Left ventricle myocardium inferior (tissue), 1 donor: ENCODE results near the gene CAPZA1. TPM values are rescaled to one million over a fixed set of nuclear protein-coding genes. Genes with fewer than 3 reads are reported as not detected.
"Not testable (repeated sequence)": the region's sequence is repeated elsewhere in the genome, so short reads cannot be mapped to it uniquely, and the experiment has no call there.

Experiments used
- DNase-seq: peaks from one replicate; pipeline ENCODE4 v3.0.0-alpha.2; 2020
- H3K27ac ChIP-seq: fragments of 200-600 bp; replicated peaks from 2 replicates; pipeline ENCODE4 v1.8.0; 2021
- H3K27me3 ChIP-seq: fragments of 200-600 bp; 2 replicates; pipeline ENCODE4 v1.8.0; 2021; ENCODE audit warnings: low read depth
- H3K36me3 ChIP-seq: fragments of 200-600 bp; 2 replicates; pipeline ENCODE4 v1.8.0; 2021
- H3K4me1 ChIP-seq: fragments of 200-600 bp; 2 replicates; pipeline ENCODE4 v1.8.0; 2021
- H3K4me3 ChIP-seq: fragments of 200-600 bp; 2 replicates; pipeline ENCODE4 v1.8.0; 2021; ENCODE audit warnings: mild to moderate bottlenecking, moderate library complexity
- H3K9me3 ChIP-seq: fragments of 200-600 bp; replicated peaks from 2 replicates; pipeline ENCODE4 v1.8.0; 2021
- CTCF ChIP-seq: fragments of 200-600 bp; IDR thresholded peaks from 2 replicates; pipeline ENCODE4 v1.8.0; 2021; ENCODE audit warnings: antibody characterized with exemption, mild to moderate bottlenecking, borderline replicate concordance
- intact Hi-C: fragments of 100-400 bp; cut with micrococcal nuclease; formaldehyde crosslinking; loops from one replicate; pipeline ENCODE4 v1.11.0; 2022
- total RNA-seq: library from RNA; stranded (reverse); fragmentation: NEBNext Ultra II Directional; extraction: Animal tissue kit (Norgen Biotek cat#: 25700); gene quantifications from one replicate; pipeline ENCODE4 v1.2.1, GENCODE V29; 2021
- donor health status: DM: no; HTN: yes; CAD: no; lungs with severe emphysema.

The CAPZA1 gene
- total RNA-seq, 1 donor from 2014 or later, result 24.6 TPM

- no peak overlapping the region for H3K4me3 ChIP-seq
- H3K36me3 ChIP-seq, result no peaks in the 10 kb centered on the region
- no peaks in the 10 kb centered on the region for H3K27me3 ChIP-seq
- no peaks in the 10 kb centered on the region for H3K9me3 ChIP-seq
- intact Hi-C loops, result no loop called here
- no peak for TF ChIP-seq CTCF
- peaks cover 66% of the 10 kb centered on the region for H3K4me1 ChIP-seq
- no peak for DNase-seq
- no peak overlapping the region for H3K27ac ChIP-seq
These were observed 17.9 kb downstream of the CAPZA1 start for GRCh38 chr1:112637254-112638109.

- Histone ChIP-seq H3K27ac (no peak overlapping the region), H3K4me3 (no peak overlapping the region), H3K9me3 (no peaks in the 10 kb centered on the region), H3K4me1 (peaks cover 64% of the 10 kb centered on the region), H3K36me3 (no peaks in the 10 kb centered on the region), H3K27me3 (no peaks in the 10 kb centered on the region)
- no peak for DNase-seq
- TF ChIP-seq CTCF, result no peak
- intact Hi-C loops, result no loop called here
These were observed 18.4 kb downstream of the CAPZA1 start for GRCh38 chr1:112638110-112638428.

GRCh38 chr1:112640437-112640836 is 20.8 kb downstream of the CAPZA1 start:
- H3K4me3 ChIP-seq, DNase-seq, intact Hi-C loops, H3K36me3 ChIP-seq, H3K27me3 ChIP-seq, H3K9me3 ChIP-seq, H3K27ac ChIP-seq: not testable (repeated sequence)
- peaks cover 48% of the 10 kb centered on the region for H3K4me1 ChIP-seq

- no peak overlapping the region for H3K4me3 ChIP-seq
- H3K36me3 ChIP-seq, result peaks cover 18% of the 10 kb centered on the region
- intact Hi-C loops, result no loop called here
- no peak for DNase-seq
- peaks cover 29% of the 10 kb centered on the region for H3K4me1 ChIP-seq
- H3K9me3 ChIP-seq, result no peaks in the 10 kb centered on the region
- H3K27ac ChIP-seq, result no peak overlapping the region
- no peak for TF ChIP-seq CTCF
- no peaks in the 10 kb centered on the region for H3K27me3 ChIP-seq
These were observed 23.4 kb downstream of the CAPZA1 start for GRCh38 chr1:112643080-112643479.

GRCh38 chr1:112646225-112646624 is 26.6 kb downstream of the CAPZA1 start:
- no peaks in the 10 kb centered on the region for H3K27me3 ChIP-seq
- peaks cover 11% of the 10 kb centered on the region for H3K4me1 ChIP-seq
- H3K4me3 ChIP-seq, result no peak overlapping the region
- H3K27ac ChIP-seq, result no peak overlapping the region
- DNase-seq, result no peak
- TF ChIP-seq CTCF, result no peak
- intact Hi-C loops, result no loop called here
- no peaks in the 10 kb centered on the region for H3K9me3 ChIP-seq
- H3K36me3 ChIP-seq, result peaks cover 50% of the 10 kb centered on the region

GRCh38 chr1:112651205-112651604 is 31.6 kb downstream of the CAPZA1 start:
- no peaks in the 10 kb centered on the region for H3K27me3 ChIP-seq
- no peak overlapping the region for H3K4me3 ChIP-seq
- peaks cover under 1% of the 10 kb centered on the region for H3K4me1 ChIP-seq
- TF ChIP-seq CTCF, result no peak
- H3K9me3 ChIP-seq, result no peaks in the 10 kb centered on the region
- peaks cover 81% of the 10 kb centered on the region for H3K36me3 ChIP-seq
- intact Hi-C loops, result no loop called here
- DNase-seq, result no peak
- H3K27ac ChIP-seq, result no peak overlapping the region
